Measurements from ENCODE around the gene IFITM1.

- TF ChIP-seq CTCF (conservative IDR thresholded peaks at IDR 0.05; ENCODE audit: low read length) (no peak), EZH2phosphoT487 (IDR thresholded peaks at IDR 0.05; ENCODE audit: borderline replicate concordance, low read depth, low read length) (no peak)
Measured at GRCh38 chr11:324156-324555, 10.3 kb downstream of the IFITM1 start.

Measured in OCI-LY7 (cell line).